Mesenchymal stem cell (in vitro differentiated cells and primary cell): ENCODE measurements around the gene CHCHD5.
A peak's percentile ranks its signal among the peaks of the same experiment; 100 is the strongest.

Experiments
- DNase-seq: peaks from one replicate; pipeline ENCODE4 v3.0.0-alpha.2; 2013
- H2AFZ ChIP-seq: one replicate; pipeline ENCODE4 v1.6.1; 2013; ENCODE audit warnings: low read depth, mild to moderate bottlenecking, control low read depth, inconsistent platforms, low read length, moderate library complexity
- H2AK5ac ChIP-seq: 2 replicates; pipeline ENCODE4 v1.6.1; 2013; ENCODE audit warnings: low read length, moderate library complexity, mild to moderate bottlenecking, inconsistent platforms; ENCODE audit not compliant: severe bottlenecking
- H2BK120ac ChIP-seq: one replicate; pipeline ENCODE4 v1.6.1; 2013; ENCODE audit warnings: low read depth, mild to moderate bottlenecking, inconsistent platforms, low read length, moderate library complexity
- H2BK12ac ChIP-seq, 2 experiments: one replicate each; pipeline ENCODE4 v1.6.1; 2013; ENCODE audit warnings: inconsistent platforms in 2 of 2, low read length in 2 of 2, mild to moderate bottlenecking in 2 of 2, moderate library complexity in 2 of 2, control low read depth in 1 of 2
- H2BK15ac ChIP-seq: one replicate; pipeline ENCODE4 v1.6.1; 2013; ENCODE audit warnings: mild to moderate bottlenecking, low read depth, inconsistent platforms; ENCODE audit not compliant: poor library complexity, severe bottlenecking
- H2BK5ac ChIP-seq: 2 replicates; pipeline ENCODE4 v1.6.1; 2013; ENCODE audit warnings: low read depth, mild to moderate bottlenecking, low read length, control low read depth, inconsistent platforms; ENCODE audit not compliant: poor library complexity, severe bottlenecking
- H3K14ac ChIP-seq, 2 experiments: one replicate each; pipeline ENCODE4 v1.6.1; 2013; ENCODE audit warnings: inconsistent platforms in 2 of 2, low read length in 2 of 2, control low read depth in 1 of 2, mild to moderate bottlenecking in 1 of 2, moderate library complexity in 1 of 2
- H3K18ac ChIP-seq, 2 experiments: one replicate each; pipeline ENCODE4 v1.6.1; 2013; ENCODE audit warnings: inconsistent platforms in 2 of 2, low read length in 2 of 2, control low read depth in 1 of 2, low read depth in 1 of 2, mild to moderate bottlenecking in 1 of 2
- H3K23ac ChIP-seq, 2 experiments: one replicate each; pipeline ENCODE4 v1.6.1; 2013; ENCODE audit warnings: inconsistent platforms in 2 of 2, low read length in 2 of 2, mild to moderate bottlenecking in 2 of 2, moderate library complexity in 2 of 2, control low read depth in 1 of 2
- H3K27ac ChIP-seq: 2 replicates; pipeline ENCODE4 v1.5.1; 2013; ENCODE audit warnings: mild to moderate bottlenecking, moderate library complexity, low read length, control low read depth, inconsistent platforms; ENCODE audit not compliant: poor library complexity, severe bottlenecking
- H3K27me3 ChIP-seq, 2 experiments: 2 replicates each; pipeline versions ENCODE4 v1.6.1 to v1.7.0; 2013; ENCODE audit warnings: low read length in 2 of 2, mild to moderate bottlenecking in 2 of 2, moderate library complexity in 2 of 2, control low read depth in 1 of 2, inconsistent platforms in 1 of 2; ENCODE audit not compliant: control insufficient read depth in 1 of 2, insufficient read depth in 1 of 2
- H3K36me3 ChIP-seq, 2 experiments: 2 replicates each; pipeline versions ENCODE4 v1.6.1 to v1.7.0; 2013; ENCODE audit warnings: low read length in 2 of 2, control low read depth in 1 of 2, inconsistent platforms in 1 of 2, low read depth in 1 of 2, mild to moderate bottlenecking in 1 of 2; ENCODE audit not compliant: insufficient read depth in 2 of 2, control insufficient read depth in 1 of 2
- H3K4ac ChIP-seq, 2 experiments: one replicate each; pipeline ENCODE4 v1.6.1; 2013; ENCODE audit warnings: inconsistent platforms in 2 of 2, low read length in 2 of 2, mild to moderate bottlenecking in 2 of 2, moderate library complexity in 2 of 2, control low read depth in 1 of 2, low read depth in 1 of 2
- H3K4me1 ChIP-seq: 2 replicates; pipeline ENCODE4 v1.6.1; 2013; ENCODE audit warnings: low read depth, low read length, control low read depth; ENCODE audit not compliant: control insufficient read depth, insufficient read depth
- H3K4me2 ChIP-seq: 2 replicates; pipeline ENCODE4 v1.6.1; 2013; ENCODE audit warnings: low read length, mild to moderate bottlenecking, inconsistent platforms; ENCODE audit not compliant: poor library complexity, severe bottlenecking
- H3K4me3 ChIP-seq, 2 experiments: 2 replicates each; pipeline versions ENCODE4 v1.5.1 to v1.7.0; 2013; ENCODE audit warnings: low read length in 2 of 2, mild to moderate bottlenecking in 2 of 2, control low read depth in 1 of 2, low read depth in 1 of 2; ENCODE audit not compliant: insufficient read depth in 1 of 2
- H3K79me1 ChIP-seq: replicated peaks from 2 replicates; pipeline ENCODE4 v1.6.1; 2013; ENCODE audit warnings: mild to moderate bottlenecking, control low read depth, low read length, inconsistent platforms; ENCODE audit not compliant: poor library complexity, severe bottlenecking
- H3K9ac ChIP-seq: 2 replicates; pipeline ENCODE4 v1.7.0; 2013; ENCODE audit warnings: mild to moderate bottlenecking, low read length, moderate library complexity
- H3K9me3 ChIP-seq: 2 replicates; pipeline ENCODE4 v1.7.0; 2013; ENCODE audit warnings: mild to moderate bottlenecking, low read length; ENCODE audit not compliant: control insufficient read depth
- H4K8ac ChIP-seq: one replicate; pipeline ENCODE4 v1.6.1; 2013; ENCODE audit warnings: inconsistent platforms, mild to moderate bottlenecking, low read length, moderate library complexity
- H4K91ac ChIP-seq: one replicate; pipeline ENCODE4 v1.6.1; 2013; ENCODE audit warnings: mild to moderate bottlenecking, low read length, inconsistent platforms
- WGBS: methylation state at CpG from one replicate; pipeline ENCODE4 v1.1.7; 2013; ENCODE audit warnings: mixed read lengths; 5-methylcytosine and 5-hydroxymethylcytosine counted together

The CHCHD5 gene

GRCh38 chr2:112593736-112594135 lies 9.3 kb downstream of the CHCHD5 start:
- Histone ChIP-seq H2BK15ac (no peak overlapping the region), H3K18ac (no peak overlapping the region), H3K27ac (no peak overlapping the region), H3K4me1 (peaks cover 3% of the 10 kb centered on the region), H2BK12ac (no peak overlapping the region), H4K91ac (no peak overlapping the region), H3K14ac (no peak overlapping the region), H3K27me3 (no peaks in the 10 kb centered on the region), H3K9me3 (no peaks in the 10 kb centered on the region), H3K23ac (no peak overlapping the region), H2BK5ac (no peak overlapping the region), H2AFZ (no peak overlapping the region), H3K4me3 (no peak overlapping the region), H4K8ac (no peak overlapping the region), H2BK120ac (no peak overlapping the region), H3K9ac (no peak overlapping the region), H3K4ac (no peak overlapping the region), H3K4me2 (no peak overlapping the region), H2AK5ac (no peak overlapping the region), H3K36me3 (peaks cover 2 to 16% of the 10 kb centered on the region in 2 experiments), H3K79me1 (peaks cover 2% of the 10 kb centered on the region)
- 97% methylated on average over 4 of the region's 4 CpGs for WGBS
- no peak for DNase-seq

GRCh38 chr2:112597537-112598322 lies 13.3 kb downstream of the CHCHD5 start:
- Histone ChIP-seq H2BK120ac (no peak overlapping the region), H3K9me3 (no peaks in the 10 kb centered on the region), H4K91ac (no peak overlapping the region), H3K4ac (no peak overlapping the region), H2BK5ac (peak overlapping the region; percentile 46), H3K18ac (peak overlapping the region in 1 of 2 experiments; percentile 2), H3K27ac (no peak overlapping the region), H3K14ac (no peak overlapping the region), H3K27me3 (no peaks in the 10 kb centered on the region), H3K36me3 (no peaks in the 10 kb centered on the region), H4K8ac (no peak overlapping the region), H3K23ac (no peak overlapping the region), H2AFZ (no peak overlapping the region), H3K4me2 (no peak overlapping the region), H3K9ac (no peak overlapping the region), H3K4me3 (no peak overlapping the region), H2AK5ac (no peak overlapping the region), H3K4me1 (no peaks in the 10 kb centered on the region), H2BK12ac (no peak overlapping the region), H3K79me1 (no peaks in the 10 kb centered on the region), H2BK15ac (no peak overlapping the region)
- WGBS, result 93% methylated on average over 9 of the region's 10 CpGs
- DNase-seq, result no peak

- Histone ChIP-seq H3K4me3 (peak overlapping the region in 1 of 2 experiments; percentile 28), H3K4ac (no peak overlapping the region), H2BK15ac (no peak overlapping the region), H3K79me1 (no peaks in the 10 kb centered on the region), H3K18ac (no peak overlapping the region), H2AK5ac (no peak overlapping the region), H3K4me1 (no peaks in the 10 kb centered on the region), H2AFZ (no peak overlapping the region), H3K23ac (no peak overlapping the region), H3K14ac (no peak overlapping the region), H3K9me3 (no peaks in the 10 kb centered on the region), H3K27me3 (no peaks in the 10 kb centered on the region), H4K8ac (no peak overlapping the region), H2BK120ac (no peak overlapping the region), H2BK5ac (no peak overlapping the region), H3K4me2 (no peak overlapping the region), H2BK12ac (no peak overlapping the region), H4K91ac (no peak overlapping the region), H3K27ac (no peak overlapping the region), H3K9ac (peak overlapping the region; percentile 58), H3K36me3 (no peaks in the 10 kb centered on the region)
- DNase-seq, result no peak
- 90% methylated on average over 3 of the region's 3 CpGs for WGBS
Observed at GRCh38 chr2:112600634-112601033, 16.2 kb downstream of the CHCHD5 start.

- 91% methylated on average over 3 of the region's 3 CpGs for WGBS
- H2BK12ac ChIP-seq, result peak overlapping the region in 1 of 2 experiments; percentile 56
- no peaks in the 10 kb centered on the region for H3K79me1 ChIP-seq
- H2AFZ ChIP-seq, result no peak overlapping the region
- H3K23ac ChIP-seq, result no peak overlapping the region
- H3K4me2 ChIP-seq, result no peak overlapping the region
- no peak overlapping the region for H3K4ac ChIP-seq
- H3K27me3 ChIP-seq, result no peaks in the 10 kb centered on the region
- no peak overlapping the region for H2BK5ac ChIP-seq
- H3K14ac ChIP-seq, result no peak overlapping the region
- no peak overlapping the region for H4K8ac ChIP-seq
- peak overlapping the region; percentile 78 for H4K91ac ChIP-seq
- no peak overlapping the region for H3K9ac ChIP-seq
- H3K18ac ChIP-seq, result no peak overlapping the region
- H3K4me1 ChIP-seq, result no peaks in the 10 kb centered on the region
- no peaks in the 10 kb centered on the region for H3K9me3 ChIP-seq
- H3K27ac ChIP-seq, result no peak overlapping the region
- DNase-seq, result no peak
- H2BK15ac ChIP-seq, result peak overlapping the region; percentile 77
- no peak overlapping the region for H3K4me3 ChIP-seq
- H2AK5ac ChIP-seq, result peak overlapping the region; percentile 36
- H2BK120ac ChIP-seq, result no peak overlapping the region
- no peaks in the 10 kb centered on the region for H3K36me3 ChIP-seq
Observed at GRCh38 chr2:112601754-112602153, 17.3 kb downstream of the CHCHD5 start.
